ENCODE data around the gene PLEKHH3. TPM values are rescaled to one million over a fixed set of nuclear protein-coding genes. Genes with fewer than 3 reads are reported as not detected.

The PLEKHH3 gene
- polyA plus RNA-seq, 1 of the 3 experiments (the other 2 are of a cell fraction): 12.8 TPM

- no peak overlapping the region for H3K4me2 ChIP-seq
- ChIA-PET POLR2A (no interaction called here), CTCF (interaction anchor here (0.9 to 6.2 kb wide), 4 partner anchors 8 to 92 kb away, joined by 3 to 37 read pairs (median 3); partner anchors contain the start of gene PSMC3IP)
- peaks cover 24% of the 10 kb centered on the region for H3K79me2 ChIP-seq (ENCODE audit: insufficient read depth)
- H3F3A ChIP-seq (replicated peaks; ENCODE audit: insufficient read depth): peaks cover 18% of the 10 kb centered on the region
- TF ChIP-seq FOXJ3 (CRISPR knock-in tag; IDR thresholded peaks at IDR 0.05): no peak
- TF ChIP-seq GATA2 (CRISPR knock-in tag; IDR thresholded peaks at IDR 0.05): no peak
- TF ChIP-seq TCF12 (IDR thresholded peaks at IDR 0.05): no peak
- TF ChIP-seq, protein P1, sequence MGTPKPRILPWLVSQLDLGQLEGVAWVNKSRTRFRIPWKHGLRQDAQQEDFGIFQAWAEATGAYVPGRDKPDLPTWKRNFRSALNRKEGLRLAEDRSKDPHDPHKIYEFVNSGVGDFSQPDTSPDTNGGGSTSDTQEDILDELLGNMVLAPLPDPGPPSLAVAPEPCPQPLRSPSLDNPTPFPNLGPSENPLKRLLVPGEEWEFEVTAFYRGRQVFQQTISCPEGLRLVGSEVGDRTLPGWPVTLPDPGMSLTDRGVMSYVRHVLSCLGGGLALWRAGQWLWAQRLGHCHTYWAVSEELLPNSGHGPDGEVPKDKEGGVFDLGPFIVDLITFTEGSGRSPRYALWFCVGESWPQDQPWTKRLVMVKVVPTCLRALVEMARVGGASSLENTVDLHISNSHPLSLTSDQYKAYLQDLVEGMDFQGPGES (IDR thresholded peaks at IDR 0.05; ENCODE audit: low read depth, low read length): no peak
- no peak for TF ChIP-seq RFX5 (IDR thresholded peaks at IDR 0.05; ENCODE audit: low read length)
- peak overlapping the region in 1 of 2 experiments; percentile 69; a peak in 1 of 4 replicates for H3K27ac ChIP-seq (ENCODE audit: low read depth in 2 of 2, low read length in 1 of 2)
- no peaks in the 10 kb centered on the region for H3K9me3 ChIP-seq
- no peaks in the 10 kb centered on the region for H3K9me2 ChIP-seq
- peaks cover 15 to 39% of the 10 kb centered on the region in 2 experiments for H3K4me1 ChIP-seq (ENCODE audit: control insufficient read depth in 1 of 2, insufficient read depth in 2 of 2, low read depth in 1 of 2, low read length in 1 of 2)
- H3K4me3 ChIP-seq (ENCODE audit: low read depth in 2 of 2, low read length in 1 of 2): no peak overlapping the region
- no peak overlapping the region for H3K9ac ChIP-seq
- WGBS (ENCODE audit: low lambda C conversion rate): 91% methylated on average over 6 of the region's 12 CpGs
- H4K20me1 ChIP-seq (ENCODE audit: insufficient read depth): peaks cover 13% of the 10 kb centered on the region
- H3K27me3 ChIP-seq (ENCODE audit: insufficient read depth): no peaks in the 10 kb centered on the region
- no peak for DNase-seq
- peaks cover 32 to 58% of the 10 kb centered on the region in 2 experiments for H3K36me3 ChIP-seq (replicated peaks in 1 of 2; ENCODE audit: control insufficient read depth in 1 of 2, insufficient read depth in 2 of 2, low read length in 1 of 2)
- H2AFZ ChIP-seq (ENCODE audit: low read depth): no peak overlapping the region
Observed at GRCh38 chr17:42669705-42669976, 7.2 kb downstream of the PLEKHH3 start.

DNA sequence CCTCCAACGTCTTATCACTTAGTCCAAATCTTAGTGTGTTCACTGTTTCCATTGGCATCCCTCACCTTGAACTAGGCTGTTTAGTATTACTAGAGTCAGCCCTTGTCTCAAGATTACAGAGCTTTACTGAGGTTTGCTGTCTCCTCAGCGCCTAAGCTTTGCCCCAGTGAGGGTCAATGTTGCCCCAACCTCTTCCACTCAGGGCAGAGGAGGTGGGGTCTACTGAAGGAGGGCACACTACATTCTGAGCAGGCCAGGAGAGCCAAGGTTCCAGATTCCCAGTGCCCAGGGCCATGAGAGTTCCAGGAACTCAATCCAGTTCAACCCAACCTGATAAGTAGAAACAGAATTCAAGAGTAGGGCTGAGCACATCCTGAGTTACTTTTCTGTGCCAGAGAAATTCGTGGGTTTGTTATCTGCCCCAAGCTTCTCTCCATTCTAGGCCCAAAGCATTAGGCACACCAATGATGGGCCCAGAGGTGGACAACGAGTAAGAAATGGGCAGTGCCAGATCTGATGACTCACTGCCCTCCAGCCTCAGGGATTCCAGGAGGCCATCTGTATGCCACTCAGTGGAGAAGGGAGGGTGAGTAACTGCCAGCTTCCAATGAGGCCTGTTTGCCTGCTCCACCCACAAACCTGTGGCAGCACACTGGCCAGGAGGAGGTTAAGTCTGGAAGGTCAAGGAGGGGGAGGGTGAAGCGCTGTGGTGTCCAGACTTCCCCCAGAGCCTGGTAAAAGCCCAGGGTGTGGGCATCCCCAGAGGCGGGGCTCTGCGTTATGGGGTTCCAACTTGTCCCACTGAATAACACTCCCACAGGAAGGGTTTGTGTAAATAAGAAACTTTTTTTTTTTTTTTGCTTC is 9.5 kb downstream of the PLEKHH3 start:
- Histone ChIP-seq H3K9me3 (no peaks in the 10 kb centered on the region), H3K4me3 (ENCODE audit: low read depth in 2 of 2, low read length in 1 of 2) (no peak overlapping the region), H3K9me2 (no peaks in the 10 kb centered on the region), H3K27me3 (ENCODE audit: insufficient read depth) (no peaks in the 10 kb centered on the region), H3K4me2 (peak overlapping the region; percentile 52; the same call in 1 of the 2 replicates), H3F3A (replicated peaks; ENCODE audit: insufficient read depth) (peaks cover 18% of the 10 kb centered on the region), H3K79me2 (ENCODE audit: insufficient read depth) (peaks cover 11% of the 10 kb centered on the region; the same call in 1 of the 2 replicates), H3K27ac (ENCODE audit: low read depth in 2 of 2, low read length in 1 of 2) (peak overlapping the region; percentile 75 to 93), H3K36me3 (replicated peaks in 1 of 2; ENCODE audit: control insufficient read depth in 1 of 2, insufficient read depth in 2 of 2, low read length in 1 of 2) (peaks cover 41 to 49% of the 10 kb centered on the region in 2 experiments), H3K9ac (no peak overlapping the region), H4K20me1 (ENCODE audit: insufficient read depth) (peaks cover 7% of the 10 kb centered on the region; the same call in 1 of the 2 replicates), H2AFZ (ENCODE audit: low read depth) (no peak overlapping the region), H3K4me1 (ENCODE audit: control insufficient read depth in 1 of 2, insufficient read depth in 2 of 2, low read depth in 1 of 2, low read length in 1 of 2) (peaks cover 13 to 30% of the 10 kb centered on the region in 2 experiments)
- WGBS (ENCODE audit: low lambda C conversion rate): 37% methylated on average over 6 of the region's 7 CpGs
- POLR2A ChIA-PET: interaction anchor here (0.8 to 3.4 kb wide), 7 partner anchors 8 to 89 kb away, joined by 3 to 33 read pairs (median 5); partner anchors contain the start of genes PLEKHH3 and TUBG2
- CTCF ChIA-PET: interaction anchor here (0.7 to 11.0 kb wide), 10 partner anchors 10 to 106 kb away, joined by 3 to 121 read pairs (median 6); partner anchors contain the start of genes PLEKHH3, PSMC3IP, RETREG3 and TUBG1
- peak; percentile 85 for DNase-seq
- no peak for TF ChIP-seq RFX5 (IDR thresholded peaks at IDR 0.05; ENCODE audit: low read length)
- TF ChIP-seq, protein P1 (IDR thresholded peaks at IDR 0.05; ENCODE audit: low read depth, low read length): no peak
- TF ChIP-seq RCOR1 (IDR thresholded peaks at IDR 0.05; ENCODE audit: low read length): peak; percentile 39; the same call in 1 of the 2 replicates
- TF ChIP-seq SMC3 (IDR thresholded peaks at IDR 0.05; ENCODE audit: low read depth, low read length): no peak
- TF ChIP-seq, protein P2, sequence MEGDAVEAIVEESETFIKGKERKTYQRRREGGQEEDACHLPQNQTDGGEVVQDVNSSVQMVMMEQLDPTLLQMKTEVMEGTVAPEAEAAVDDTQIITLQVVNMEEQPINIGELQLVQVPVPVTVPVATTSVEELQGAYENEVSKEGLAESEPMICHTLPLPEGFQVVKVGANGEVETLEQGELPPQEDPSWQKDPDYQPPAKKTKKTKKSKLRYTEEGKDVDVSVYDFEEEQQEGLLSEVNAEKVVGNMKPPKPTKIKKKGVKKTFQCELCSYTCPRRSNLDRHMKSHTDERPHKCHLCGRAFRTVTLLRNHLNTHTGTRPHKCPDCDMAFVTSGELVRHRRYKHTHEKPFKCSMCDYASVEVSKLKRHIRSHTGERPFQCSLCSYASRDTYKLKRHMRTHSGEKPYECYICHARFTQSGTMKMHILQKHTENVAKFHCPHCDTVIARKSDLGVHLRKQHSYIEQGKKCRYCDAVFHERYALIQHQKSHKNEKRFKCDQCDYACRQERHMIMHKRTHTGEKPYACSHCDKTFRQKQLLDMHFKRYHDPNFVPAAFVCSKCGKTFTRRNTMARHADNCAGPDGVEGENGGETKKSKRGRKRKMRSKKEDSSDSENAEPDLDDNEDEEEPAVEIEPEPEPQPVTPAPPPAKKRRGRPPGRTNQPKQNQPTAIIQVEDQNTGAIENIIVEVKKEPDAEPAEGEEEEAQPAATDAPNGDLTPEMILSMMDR (IDR thresholded peaks at IDR 0.05): no peak
- no peak for TF ChIP-seq MXI1 (IDR thresholded peaks at IDR 0.05; ENCODE audit: low read depth, low read length)
- no peak for TF ChIP-seq GABPA (IDR thresholded peaks at IDR 0.05; ENCODE audit: low read depth)
- peak; percentile 97 for TF ChIP-seq PBX3 (IDR thresholded peaks at IDR 0.05)
- 0 out of 2 replicates have a peak, but pooled peaks have one; percentile 10 for TF ChIP-seq TAF1 (IDR thresholded peaks at IDR 0.05; ENCODE audit: borderline replicate concordance, low read depth, low read length)
- no peak for TF ChIP-seq USF1 (IDR thresholded peaks at IDR 0.05; ENCODE audit: borderline replicate concordance, low read depth)
- peak; percentile 77 for TF ChIP-seq JUND (IDR thresholded peaks at IDR 0.05)
- peak in 1 of 2 experiments; percentile 53; a peak in 2 of 4 replicates for TF ChIP-seq EP300 (IDR thresholded peaks at IDR 0.05; ENCODE audit: borderline replicate concordance in 1 of 2, low read depth in 1 of 2, low read length in 1 of 2)
- TF ChIP-seq FOSL2 (IDR thresholded peaks at IDR 0.05; ENCODE audit: borderline replicate concordance, low read depth): peak; percentile 83; the same call in 1 of the 2 replicates
- no peak; the same call in 1 of the 2 replicates for TF ChIP-seq RAD21 (IDR thresholded peaks at IDR 0.05; ENCODE audit: low read length)
- TF ChIP-seq EZH2phosphoT487 (IDR thresholded peaks at IDR 0.05; ENCODE audit: borderline replicate concordance, low read depth): no peak
- peak; percentile 71; the same call in 1 of the 2 replicates for TF ChIP-seq TCF12 (IDR thresholded peaks at IDR 0.05)
- peak; percentile 65; the same call in 1 of the 2 replicates for TF ChIP-seq TEAD4 (IDR thresholded peaks at IDR 0.05; ENCODE audit: borderline replicate concordance, insufficient read depth)
